Esophagus muscularis mucosa (tissue), 4 donors: ENCODE results near the gene EVPL. TPM values are rescaled to one million over a fixed set of nuclear protein-coding genes. Genes with fewer than 3 reads are reported as not detected.

Experiments used
- DNase-seq: peaks from one replicate; pipeline ENCODE4 v3.0.0-alpha.2; 2017; ENCODE audit errors: extremely low spot score
- H3K27ac ChIP-seq, 4 donors: fragments of 200-600 bp; sonication (generic); replicated peaks in 1 of 4; 1 replicate in 3 of 4; 2 replicates in 1 of 4; pipeline ENCODE4 v1.5.1; 2016 to 2019; ENCODE audit warnings: mild to moderate bottlenecking in 1 of 4
- H3K27me3 ChIP-seq, 4 donors: fragments of 200-600 bp; sonication (generic); one replicate each; pipeline versions ENCODE4 v1.5.1 to v1.6.0; 2016 to 2019
- H3K36me3 ChIP-seq, 4 donors: fragments of 200-600 bp; sonication (generic); one replicate each; pipeline ENCODE4 v1.5.1; 2016 to 2019
- H3K4me1 ChIP-seq, 4 donors: fragments of 200-600 bp; sonication (generic); one replicate each; pipeline ENCODE4 v1.5.1; 2016 to 2019
- H3K4me3 ChIP-seq, 4 donors: fragments of 200-600 bp; sonication (generic); 1 replicate in 2 of 4; 2 replicates in 2 of 4; pipeline ENCODE4 v1.5.1; 2016 to 2019; ENCODE audit warnings: mild to moderate bottlenecking in 4 of 4, moderate library complexity in 1 of 4
- H3K9me3 ChIP-seq, 4 donors: fragments of 200-600 bp; sonication (generic); 1 replicate in 3 of 4; 2 replicates in 1 of 4; pipeline ENCODE4 v1.5.1; 2016 to 2019
- CTCF ChIP-seq, 3 experiments: fragments of 200-600 bp in 2 of 3; fragments of 450-650 bp in 1 of 3; sonication (generic) in 2 of 3; IDR thresholded peaks; one replicate each; pipeline ENCODE4 v1.5.1; 2017 to 2019; ENCODE audit warnings: antibody characterized with exemption in 3 of 3, mild to moderate bottlenecking in 2 of 3, moderate library complexity in 1 of 3
- EP300 ChIP-seq: sonication (generic); formaldehyde crosslinking; IDR thresholded peaks from one replicate; pipeline ENCODE4 v1.6.1; 2017; ENCODE audit warnings: antibody characterized with exemption
- POLR2A ChIP-seq: fragments of 450-650 bp; IDR thresholded peaks from one replicate; pipeline ENCODE4 v1.6.1; 2017; ENCODE audit warnings: antibody characterized with exemption, moderate library complexity, mild to moderate bottlenecking, low read depth
- POLR2AphosphoS5 ChIP-seq, 2 donors: sonication (generic); formaldehyde crosslinking; IDR thresholded peaks; one replicate each; pipeline ENCODE4 v1.6.1; 2017; ENCODE audit warnings: antibody characterized with exemption in 2 of 2
- WGBS: methylation state at CpG from one replicate; pipeline ENCODE4 v1.1.5; 2018; 5-methylcytosine and 5-hydroxymethylcytosine counted together
- intact Hi-C: fragments of 100-400 bp; cut with DNase I; formaldehyde crosslinking; loops from one replicate; pipeline ENCODE4 v1.15.1; 2023
- total RNA-seq, 4 donors: library from RNA; depleted of rRNA; stranded (reverse); fragments of >200 nt; gene quantifications; one replicate each; pipeline versions ENCODE4 v1.1.0 to v1.2.1, GENCODE V29; 2016

Gene EVPL
- total RNA-seq, 4 donors from 2014 or later = 0.19 to 2.1 (median 1.1) TPM

- TF ChIP-seq POLR2AphosphoS5 (IDR thresholded peaks at IDR 0.05) = no peak
- no peak for TF ChIP-seq EP300
- no peak for TF ChIP-seq POLR2A
- no peak for TF ChIP-seq CTCF (IDR thresholded peaks at IDR 0.05)
- WGBS = 70% methylated on average over 4 of the region's 8 CpGs
- intact Hi-C loops = no loop called here
- Histone ChIP-seq H3K4me1 (peaks cover 0 to 11% (median 5%) of the 10 kb centered on the region in 4 donors), H3K27me3 (no peaks in the 10 kb centered on the region), H3K27ac (no peak overlapping the region), H3K36me3 (peaks cover 0 to 17% (median 11%) of the 10 kb centered on the region in 4 donors), H3K9me3 (no peaks in the 10 kb centered on the region), H3K4me3 (no peak overlapping the region)
- no peak for DNase-seq
These were observed 22.3 kb downstream of the EVPL start for GRCh38 chr17:76004750-76005262.

GRCh38 chr17:76003915-76004314 lies 23.2 kb downstream of the EVPL start:
- Histone ChIP-seq H3K27me3 (no peaks in the 10 kb centered on the region), H3K36me3 (peaks cover 0 to 17% (median 11%) of the 10 kb centered on the region in 4 donors), H3K9me3 (no peaks in the 10 kb centered on the region), H3K4me3 (no peak overlapping the region), H3K27ac (no peak overlapping the region), H3K4me1 (peaks cover 0 to 11% (median 5%) of the 10 kb centered on the region in 4 donors)
- WGBS = 72% methylated on average over 6 of the region's 6 CpGs
- no peak for TF ChIP-seq EP300
- no peak for TF ChIP-seq POLR2AphosphoS5 (IDR thresholded peaks at IDR 0.05)
- no peak for TF ChIP-seq POLR2A
- TF ChIP-seq CTCF (IDR thresholded peaks at IDR 0.05) = no peak
- intact Hi-C loops = no loop called here
- no peak for DNase-seq

GRCh38 chr17:76002100-76002499 lies 25.0 kb downstream of the EVPL start:
- WGBS = 97% methylated on average over 12 of the region's 12 CpGs
- DNase-seq = no peak
- Histone ChIP-seq H3K27ac (no peak overlapping the region), H3K36me3 (peaks cover 0 to 17% (median 11%) of the 10 kb centered on the region in 4 donors), H3K27me3 (no peaks in the 10 kb centered on the region), H3K4me3 (no peak overlapping the region), H3K4me1 (peaks cover 0 to 12% (median 5%) of the 10 kb centered on the region in 4 donors), H3K9me3 (no peaks in the 10 kb centered on the region)
- TF ChIP-seq POLR2AphosphoS5 (IDR thresholded peaks at IDR 0.05) = no peak
- intact Hi-C loops = no loop called here

GRCh38 chr17:76000755-76001521 lies 26.2 kb downstream of the EVPL start, which contains the start of gene CDK3:
Gene CDK3 (plus strand): TSS chr17:76000855. CDS start chr17:76001426, 571 bp downstream.
- DNase-seq = no peak
- no peaks in the 10 kb centered on the region for H3K27me3 ChIP-seq
- intact Hi-C loops = no loop called here
- peaks cover 0 to 17% (median 11%) of the 10 kb centered on the region in 4 donors for H3K36me3 ChIP-seq
- H3K9me3 ChIP-seq = no peaks in the 10 kb centered on the region
- TF ChIP-seq POLR2AphosphoS5 (IDR thresholded peaks at IDR 0.05) = no peak
- 87% methylated on average over 20 of the region's 21 CpGs for WGBS
- H3K4me3 ChIP-seq = no peak within 1 kb of the TSS
- H3K4me1 ChIP-seq = peaks cover 0 to 16% (median 5%) of the 10 kb centered on the region in 4 donors
- H3K27ac ChIP-seq = no peak within 1 kb of the TSS

GRCh38 chr17:76000016-76000754 lies 26.9 kb downstream of the EVPL start:
- 71% methylated on average over 31 of the region's 31 CpGs for WGBS
- H3K4me1 ChIP-seq = peaks cover 0 to 9% (median 0%) of the 10 kb centered on the region in 4 donors
- peaks cover 0 to 23% (median 14%) of the 10 kb centered on the region in 4 donors for H3K36me3 ChIP-seq
- DNase-seq = no peak
- H3K9me3 ChIP-seq = no peaks in the 10 kb centered on the region
- intact Hi-C loops = no loop called here
- no peak overlapping the region for H3K4me3 ChIP-seq
- no peaks in the 10 kb centered on the region for H3K27me3 ChIP-seq
- TF ChIP-seq POLR2A (no peak), POLR2AphosphoS5 (IDR thresholded peaks at IDR 0.05) (no peak), CTCF (IDR thresholded peaks at IDR 0.05) (peak; percentile 26 to 67 (median 30))
- no peak overlapping the region for H3K27ac ChIP-seq
